Mammary epithelial cell (primary cell): ENCODE measurements around the gene FYN.

Source experiments
- CTCF ChIP-seq, 2 donors: IDR thresholded peaks in 1 of 2; conservative IDR thresholded peaks in 1 of 2; 2 replicates each; pipeline ENCODE4 v1.5.1; 2011 to 2012; ENCODE audit warnings: inconsistent platforms in 2 of 2, low read length in 2 of 2, mild to moderate bottlenecking in 2 of 2, control low read depth in 1 of 2, low read depth in 1 of 2; ENCODE audit not compliant: insufficient read depth in 1 of 2; ENCODE audit errors: extremely low read depth in 1 of 2
- EZH2 ChIP-seq: IDR thresholded peaks from 2 replicates; pipeline ENCODE4 v1.6.1; 2012; ENCODE audit warnings: low read length, inconsistent platforms, borderline replicate concordance

DNA sequence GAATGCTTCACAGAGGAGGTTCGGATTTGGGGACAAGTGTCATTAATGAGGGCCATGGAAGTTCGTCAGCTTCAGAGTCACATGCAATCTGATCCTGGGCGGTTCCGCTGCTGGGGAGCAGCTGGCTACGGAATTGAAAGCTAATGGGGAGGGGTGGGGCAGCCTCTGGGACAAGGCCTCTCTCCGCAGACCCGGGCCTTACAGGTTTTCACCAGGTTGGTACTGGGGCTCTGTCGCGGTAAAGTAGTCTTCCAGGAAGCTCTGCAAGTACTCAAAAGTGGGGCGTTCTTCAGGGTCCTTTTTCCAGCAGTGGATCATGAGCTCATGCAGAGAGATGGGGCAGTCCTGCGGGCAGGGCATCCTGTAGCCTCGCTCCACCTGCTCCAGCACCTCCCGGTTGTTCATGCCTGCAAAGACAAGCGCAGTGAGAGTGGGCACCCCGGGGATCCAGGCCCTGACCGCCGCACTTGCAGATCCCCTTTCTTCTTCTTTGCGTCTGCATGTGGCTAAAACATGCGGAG, 211.7 kb downstream of the FYN start:
- TF ChIP-seq CTCF (conservative IDR thresholded peaks at IDR 0.05 in 1 of 2, IDR thresholded peaks at IDR 0.05 in 1 of 2; ENCODE audit: extremely low read depth in 1 of 2, insufficient read depth in 1 of 2, low read depth in 1 of 2, low read length in 2 of 2) (no peak), EZH2 (no peak)
